ENCODE results near the gene ZNF521. TPM values are rescaled to one million over a fixed set of nuclear protein-coding genes. Genes with fewer than 3 reads are reported as not detected.

Gene ZNF521
- total and polyA plus RNA-seq, 10 of the 15 experiments (the other 5 are each of a cell fraction or from before 2014, with no cell fraction given): 0.02 to 0.05 (median 0.04) TPM; not detected in 6

GRCh38 chr18:25256439-25256838, 95.5 kb downstream of the ZNF521 start (continued):
- no peak for TF ChIP-seq ZBTB11 (CRISPR knock-in tag; IDR thresholded peaks at IDR 0.05)
- no peak for TF ChIP-seq HDAC2 (IDR thresholded peaks at IDR 0.05)
- TF ChIP-seq SREBF2 (IDR thresholded peaks at IDR 0.05; ENCODE audit: low read length): no peak
- no peak for TF ChIP-seq ZNF274 (IDR thresholded peaks at IDR 0.05; ENCODE audit: insufficient read depth, insufficient read length)
- no peak for TF ChIP-seq NR2C1 (IDR thresholded peaks at IDR 0.05)
- no peak for TF ChIP-seq ZNF207 (IDR thresholded peaks at IDR 0.05; ENCODE audit: borderline replicate concordance)
- TF ChIP-seq, protein P1, sequence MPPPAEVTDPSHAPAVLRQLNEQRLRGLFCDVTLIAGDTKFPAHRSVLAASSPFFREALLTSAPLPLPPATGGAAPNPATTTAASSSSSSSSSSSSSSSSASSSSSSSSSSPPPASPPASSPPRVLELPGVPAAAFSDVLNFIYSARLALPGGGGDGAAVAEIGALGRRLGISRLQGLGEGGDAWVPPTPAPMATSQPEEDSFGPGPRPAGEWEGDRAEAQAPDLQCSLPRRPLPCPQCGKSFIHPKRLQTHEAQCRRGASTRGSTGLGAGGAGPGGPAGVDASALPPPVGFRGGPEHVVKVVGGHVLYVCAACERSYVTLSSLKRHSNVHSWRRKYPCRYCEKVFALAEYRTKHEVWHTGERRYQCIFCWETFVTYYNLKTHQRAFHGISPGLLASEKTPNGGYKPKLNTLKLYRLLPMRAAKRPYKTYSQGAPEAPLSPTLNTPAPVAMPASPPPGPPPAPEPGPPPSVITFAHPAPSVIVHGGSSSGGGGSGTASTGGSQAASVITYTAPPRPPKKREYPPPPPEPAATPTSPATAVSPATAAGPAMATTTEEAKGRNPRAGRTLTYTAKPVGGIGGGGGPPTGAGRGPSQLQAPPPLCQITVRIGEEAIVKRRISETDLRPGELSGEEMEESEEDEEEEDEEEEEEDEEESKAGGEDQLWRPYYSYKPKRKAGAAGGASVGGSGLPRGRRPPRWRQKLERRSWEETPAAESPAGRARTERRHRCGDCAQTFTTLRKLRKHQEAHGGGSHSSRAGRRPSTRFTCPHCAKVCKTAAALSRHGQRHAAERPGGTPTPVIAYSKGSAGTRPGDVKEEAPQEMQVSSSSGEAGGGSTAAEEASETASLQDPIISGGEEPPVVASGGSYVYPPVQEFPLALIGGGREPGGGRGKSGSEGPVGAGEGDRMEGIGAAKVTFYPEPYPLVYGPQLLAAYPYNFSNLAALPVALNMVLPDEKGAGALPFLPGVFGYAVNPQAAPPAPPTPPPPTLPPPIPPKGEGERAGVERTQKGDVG (CRISPR knock-in tag; IDR thresholded peaks at IDR 0.05): no peak
- no peak for TF ChIP-seq ZBTB40 (IDR thresholded peaks at IDR 0.05; ENCODE audit: borderline replicate concordance)
- TF ChIP-seq ETV6 (conservative IDR thresholded peaks at IDR 0.05 in 1 of 2, IDR thresholded peaks at IDR 0.05 in 1 of 2; ENCODE audit: borderline replicate concordance in 1 of 2, low read depth in 1 of 2): no peak
- TF ChIP-seq SMAD1 (IDR thresholded peaks at IDR 0.05; ENCODE audit: low read depth, partially characterized antibody): no peak
- TF ChIP-seq SUPT20H (IDR thresholded peaks at IDR 0.05; ENCODE audit: borderline replicate concordance, control insufficient read depth, low read depth, low read length): no peak
- TF ChIP-seq PKNOX1 (IDR thresholded peaks at IDR 0.05): no peak
- TF ChIP-seq TARDBP (IDR thresholded peaks at IDR 0.05; ENCODE audit: borderline replicate concordance): no peak
- TF ChIP-seq ASH2L (IDR thresholded peaks at IDR 0.05; ENCODE audit: borderline replicate concordance, low read depth): no peak
